ENCODE results near the gene IKZF5. TPM values are rescaled to one million over a fixed set of nuclear protein-coding genes. Genes with fewer than 3 reads are reported as not detected.

IKZF5 gene
- total RNA-seq, 1 experiment from 2014 or later, result 12.5 TPM

- no peak overlapping the region for H4K91ac ChIP-seq (ENCODE audit: insufficient read length, low read depth, low read length)
- no CpG with 5 or more reads among the region's 4 CpGs for WGBS (ENCODE audit: extremely low coverage, insufficient read length, low lambda C conversion rate)
- Mint-ChIP-seq H3K4me3 (peak overlapping the region; percentile 86 to 88), H3K27ac (no peak overlapping the region), H3K36me3 (ENCODE audit: insufficient read depth in 1 of 3, low read depth in 3 of 3) (peaks cover 0 to 9% (median 7%) of the 10 kb centered on the region in 3 experiments; a peak in 3 of 7 replicates), H3K9me3 (no peaks in the 10 kb centered on the region), H3K4me1 (peaks cover 11 to 17% of the 10 kb centered on the region in 2 experiments), H3K27me3 (ENCODE audit: low read depth) (no peaks in the 10 kb centered on the region; the same call in 1 of the 2 replicates)
- H4K20me1 ChIP-seq (ENCODE audit: control insufficient read depth, insufficient read depth, insufficient read length), result no peaks in the 10 kb centered on the region
- H4K5ac ChIP-seq (ENCODE audit: insufficient read length, low read depth, low read length), result no peak overlapping the region
- no peak overlapping the region for H2BK5ac ChIP-seq (ENCODE audit: insufficient read length, low read length)
- H3K79me1 ChIP-seq (ENCODE audit: insufficient read depth, low read depth, low read length, poor library complexity, severe bottlenecking), result no peaks in the 10 kb centered on the region
- H2BK120ac ChIP-seq (ENCODE audit: low read depth, low read length, poor library complexity, severe bottlenecking), result no peak overlapping the region
- H2BK15ac ChIP-seq (ENCODE audit: low read depth, low read length), result no peak overlapping the region
- H3K79me2 ChIP-seq (ENCODE audit: insufficient read depth, low read length), result no peaks in the 10 kb centered on the region
- H3K4me1 ChIP-seq (ENCODE audit: insufficient read depth, low read length), result no peaks in the 10 kb centered on the region
- H2BK20ac ChIP-seq (ENCODE audit: low read depth, low read length, poor library complexity, severe bottlenecking), result no peak overlapping the region
- H3K27me3 ChIP-seq (ENCODE audit: insufficient read depth, low read length), result no peaks in the 10 kb centered on the region
- no peak overlapping the region for H2AFZ ChIP-seq (ENCODE audit: low read length)
- H3K27ac ChIP-seq (ENCODE audit: insufficient read length, low read depth, low read length), result no peak overlapping the region
- H3K14ac ChIP-seq (ENCODE audit: insufficient read depth, low read length), result no peak overlapping the region
- no peak overlapping the region for H2BK12ac ChIP-seq (ENCODE audit: insufficient read length, low read depth, low read length)
- no peak overlapping the region for H3K23ac ChIP-seq (ENCODE audit: insufficient read length, low read depth, low read length)
- DNase-seq, result no peak
- no peak overlapping the region for H2AK5ac ChIP-seq (ENCODE audit: insufficient read length, low read length)
- no peak overlapping the region for H3K9ac ChIP-seq (ENCODE audit: extremely low read depth, insufficient read length, low read length)
- peaks cover 4% of the 10 kb centered on the region for H3K23me2 ChIP-seq (ENCODE audit: insufficient read length, low read depth, low read length, poor library complexity, severe bottlenecking)
- no peak overlapping the region for H4K8ac ChIP-seq (replicated peaks; ENCODE audit: insufficient read length, low read depth, low read length)
- peak; percentile 65 for TF ChIP-seq CTCF (conservative IDR thresholded peaks at IDR 0.05)
- no peak overlapping the region for H3T11ph ChIP-seq (ENCODE audit: low read length)
- H3K4ac ChIP-seq (ENCODE audit: low read depth, low read length), result no peak overlapping the region
- H3K18ac ChIP-seq (ENCODE audit: insufficient read length, low read depth, low read length), result no peak overlapping the region
- no peaks in the 10 kb centered on the region for H3K9me3 ChIP-seq (ENCODE audit: control insufficient read depth, low read depth, low read length)
- no peak overlapping the region for H3K56ac ChIP-seq (ENCODE audit: insufficient read length, low read depth, low read length)
- H3K4me2 ChIP-seq (ENCODE audit: insufficient read depth, insufficient read length, low read length), result peak overlapping the region; percentile 83
These were observed 27.5 kb downstream of the IKZF5 start for GRCh38 chr10:122981066-122981464.

All from H9 (cell line).